Skeletal muscle tissue (tissue), 4 donors: ENCODE measurements around the gene UBE2I. TPM values are rescaled to one million over a fixed set of nuclear protein-coding genes. Genes with fewer than 3 reads are reported as not detected.
"Not testable (repeated sequence)": the region's sequence is repeated elsewhere in the genome, so short reads cannot be mapped to it uniquely, and the experiment has no call there.

Experiments used
- H3K27ac ChIP-seq: one replicate; pipeline ENCODE4 v1.7.0; 2013; ENCODE audit warnings: mild to moderate bottlenecking, low read depth, low read length, inconsistent platforms
- H3K27me3 ChIP-seq, 3 donors: one replicate each; pipeline ENCODE4 v1.7.0; 2013; ENCODE audit warnings: low read length in 3 of 3; ENCODE audit not compliant: control insufficient read depth in 3 of 3, insufficient read depth in 3 of 3
- H3K36me3 ChIP-seq, 3 donors: one replicate each; pipeline ENCODE4 v1.7.0; 2013; ENCODE audit warnings: low read length in 3 of 3; ENCODE audit not compliant: control insufficient read depth in 3 of 3, insufficient read depth in 3 of 3
- H3K4me1 ChIP-seq, 3 donors: one replicate each; pipeline ENCODE4 v1.7.0; 2013; ENCODE audit warnings: low read length in 3 of 3, mild to moderate bottlenecking in 3 of 3; ENCODE audit not compliant: control insufficient read depth in 3 of 3, insufficient read depth in 3 of 3
- H3K4me3 ChIP-seq, 3 donors: one replicate each; pipeline ENCODE4 v1.7.0; 2013; ENCODE audit warnings: low read length in 3 of 3
- H3K9ac ChIP-seq, 3 donors: one replicate each; pipeline ENCODE4 v1.7.0; 2013; ENCODE audit warnings: low read length in 3 of 3, mild to moderate bottlenecking in 3 of 3, moderate library complexity in 2 of 3, low read depth in 1 of 3
- H3K9me3 ChIP-seq, 3 donors: one replicate each; pipeline ENCODE4 v1.7.0; 2013; ENCODE audit warnings: low read length in 3 of 3; ENCODE audit not compliant: control insufficient read depth in 3 of 3
- total RNA-seq: library from RNA; depleted of rRNA; stranded (reverse); fragments of >200 nt; gene quantifications from one replicate; pipeline ENCODE4 v1.2.3, GENCODE V29; 2014
- donor health status: Osteomylitis.

Gene UBE2I
- total RNA-seq, 1 donor from 2014 or later: 35.0 TPM

- peaks cover 40 to 57% (median 55%) of the 10 kb centered on the region in 3 donors for H3K27me3 ChIP-seq
Measured at GRCh38 chr16:1291576-1291974, 17.9 kb upstream of the UBE2I start.

GRCh38 chr16:1292208-1292607 lies 17.2 kb upstream of the UBE2I start:
- Histone ChIP-seq H3K27me3 (peaks cover 39 to 55% (median 51%) of the 10 kb centered on the region in 3 donors), H3K4me1 (peaks cover 0 to 16% (median 13%) of the 10 kb centered on the region in 3 donors)
- not testable (repeated sequence) for H3K4me3 ChIP-seq, H3K27ac ChIP-seq, H3K9ac ChIP-seq, H3K9me3 ChIP-seq, H3K36me3 ChIP-seq

More at GRCh38 chr16:1291576-1291974, 17.9 kb upstream of the UBE2I start:
- H3K27ac ChIP-seq: no peak overlapping the region
- H3K4me1 ChIP-seq: peaks cover 0 to 9% (median 7%) of the 10 kb centered on the region in 3 donors
- H3K9ac ChIP-seq: no peak overlapping the region
- H3K9me3 ChIP-seq: no peaks in the 10 kb centered on the region
- no peaks in the 10 kb centered on the region for H3K36me3 ChIP-seq
- no peak overlapping the region for H3K4me3 ChIP-seq

- Histone ChIP-seq H3K27me3 (peaks cover 35 to 49% (median 45%) of the 10 kb centered on the region in 3 donors), H3K4me1 (peaks cover 2 to 20% (median 16%) of the 10 kb centered on the region in 3 donors)
- H3K9ac ChIP-seq, H3K9me3 ChIP-seq, H3K27ac ChIP-seq, H3K36me3 ChIP-seq, H3K4me3 ChIP-seq: not testable (repeated sequence)
Measured at GRCh38 chr16:1292808-1293207, 16.6 kb upstream of the UBE2I start.

- Histone ChIP-seq H3K27ac (no peak overlapping the region), H3K36me3 (no peaks in the 10 kb centered on the region), H3K4me3 (no peak overlapping the region), H3K9me3 (no peaks in the 10 kb centered on the region), H3K9ac (no peak overlapping the region), H3K4me1 (peaks cover 2 to 20% (median 16%) of the 10 kb centered on the region in 3 donors), H3K27me3 (peaks cover 29 to 42% (median 38%) of the 10 kb centered on the region in 3 donors)
Measured at GRCh38 chr16:1293921-1294656, 15.3 kb upstream of the UBE2I start.

GRCh38 chr16:1295465-1295864 lies 14.0 kb upstream of the UBE2I start:
- H3K27ac ChIP-seq: no peak overlapping the region
- H3K36me3 ChIP-seq: no peaks in the 10 kb centered on the region
- no peak overlapping the region for H3K4me3 ChIP-seq
- H3K9ac ChIP-seq: no peak overlapping the region
- no peaks in the 10 kb centered on the region for H3K9me3 ChIP-seq
- H3K4me1 ChIP-seq: peaks cover 2 to 20% (median 16%) of the 10 kb centered on the region in 3 donors
- peaks cover 29 to 43% (median 39%) of the 10 kb centered on the region in 3 donors for H3K27me3 ChIP-seq

- H3K4me3 ChIP-seq, H3K9me3 ChIP-seq, H3K36me3 ChIP-seq: not testable (repeated sequence)
- Histone ChIP-seq H3K27me3 (peaks cover 36 to 46% (median 46%) of the 10 kb centered on the region in 3 donors), H3K4me1 (peaks cover 2 to 19% (median 15%) of the 10 kb centered on the region in 3 donors), H3K27ac (peak overlapping the region; percentile 72), H3K9ac (peak overlapping the region in 2 of 3 donors; percentile 50 to 60)
Measured at GRCh38 chr16:1296688-1297017, 12.8 kb upstream of the UBE2I start.

GRCh38 chr16:1297018-1297696 lies 12.3 kb upstream of the UBE2I start:
- H3K9ac ChIP-seq: peak overlapping the region in 2 of 3 donors; percentile 50 to 60
- peaks cover 39 to 44% (median 44%) of the 10 kb centered on the region in 3 donors for H3K27me3 ChIP-seq
- H3K9me3 ChIP-seq: no peaks in the 10 kb centered on the region
- peak overlapping the region; percentile 72 for H3K27ac ChIP-seq
- no peaks in the 10 kb centered on the region for H3K36me3 ChIP-seq
- no peak overlapping the region for H3K4me3 ChIP-seq
- peaks cover 2 to 17% (median 13%) of the 10 kb centered on the region in 3 donors for H3K4me1 ChIP-seq

- Histone ChIP-seq H3K4me3 (no peak overlapping the region), H3K27me3 (peaks cover 40 to 51% (median 44%) of the 10 kb centered on the region in 3 donors), H3K4me1 (peaks cover 2 to 17% (median 13%) of the 10 kb centered on the region in 3 donors), H3K9me3 (no peaks in the 10 kb centered on the region), H3K27ac (no peak overlapping the region), H3K9ac (no peak overlapping the region), H3K36me3 (no peaks in the 10 kb centered on the region)
Measured at GRCh38 chr16:1298406-1298805, 11.0 kb upstream of the UBE2I start.

GRCh38 chr16:1299012-1299867 lies 10.2 kb upstream of the UBE2I start:
- peaks cover 2 to 17% (median 13%) of the 10 kb centered on the region in 3 donors for H3K4me1 ChIP-seq
- no peak overlapping the region for H3K9ac ChIP-seq
- H3K4me3 ChIP-seq: no peak overlapping the region
- H3K27ac ChIP-seq: no peak overlapping the region
- H3K36me3 ChIP-seq: no peaks in the 10 kb centered on the region
- H3K27me3 ChIP-seq: peaks cover 40 to 52% (median 48%) of the 10 kb centered on the region in 3 donors
- H3K9me3 ChIP-seq: no peaks in the 10 kb centered on the region
